H9 (cell line): ENCODE results near the gene SSBP3. TPM values are rescaled to one million over a fixed set of nuclear protein-coding genes. Genes with fewer than 3 reads are reported as not detected.

Experiments
- DNase-seq: peaks from one replicate; pipeline ENCODE4 v3.0.0-alpha.2; 2017
- H2AFZ ChIP-seq: one replicate; pipeline ENCODE4 v1.6.1; 2013; ENCODE audit warnings: mild to moderate bottlenecking, low read length, control low read depth, moderate library complexity
- H2AK5ac ChIP-seq: 2 replicates; pipeline ENCODE4 v1.6.1; 2013; ENCODE audit warnings: low read length, control low read depth, mixed read lengths; ENCODE audit not compliant: insufficient read length
- H2BK120ac ChIP-seq: one replicate; pipeline ENCODE4 v1.6.1; 2013; ENCODE audit warnings: low read depth, mild to moderate bottlenecking, low read length, control low read depth, inconsistent platforms; ENCODE audit not compliant: poor library complexity, severe bottlenecking
- H2BK12ac ChIP-seq: 2 replicates; pipeline ENCODE4 v1.6.1; 2013; ENCODE audit warnings: low read length, control low read depth, mixed read lengths, low read depth; ENCODE audit not compliant: insufficient read length
- H2BK15ac ChIP-seq: 2 replicates; pipeline ENCODE4 v1.6.1; 2013; ENCODE audit warnings: low read depth, low read length, control low read depth
- H2BK20ac ChIP-seq: one replicate; pipeline ENCODE4 v1.6.1; 2013; ENCODE audit warnings: low read depth, mild to moderate bottlenecking, low read length, control low read depth, inconsistent platforms; ENCODE audit not compliant: poor library complexity, severe bottlenecking
- H2BK5ac ChIP-seq: 2 replicates; pipeline ENCODE4 v1.6.1; 2013; ENCODE audit warnings: low read length, control low read depth, mixed read lengths; ENCODE audit not compliant: insufficient read length
- H3K14ac ChIP-seq: 2 replicates; pipeline ENCODE4 v1.6.1; 2013; ENCODE audit warnings: low read length, control low read depth; ENCODE audit not compliant: insufficient read depth
- H3K18ac ChIP-seq: 2 replicates; pipeline ENCODE4 v1.6.1; 2013; ENCODE audit warnings: low read depth, mild to moderate bottlenecking, mixed read lengths, low read length, control low read depth; ENCODE audit not compliant: insufficient read length
- H3K23ac ChIP-seq: 2 replicates; pipeline ENCODE4 v1.6.1; 2013; ENCODE audit warnings: low read length, control low read depth, mixed read lengths, low read depth; ENCODE audit not compliant: insufficient read length
- H3K23me2 ChIP-seq: 2 replicates; pipeline ENCODE4 v1.6.1; 2013; ENCODE audit warnings: low read depth, mild to moderate bottlenecking, mixed read lengths, low read length, control low read depth; ENCODE audit not compliant: insufficient read length, poor library complexity, severe bottlenecking
- H3K27ac ChIP-seq: 2 replicates; pipeline ENCODE4 v1.5.1; 2013; ENCODE audit warnings: low read length, control low read depth, mixed read lengths, low read depth; ENCODE audit not compliant: insufficient read length
- H3K27me3 ChIP-seq: 2 replicates; pipeline ENCODE4 v1.6.1; 2013; ENCODE audit warnings: low read length, control low read depth, inconsistent platforms; ENCODE audit not compliant: insufficient read depth
- H3K4ac ChIP-seq: 2 replicates; pipeline ENCODE4 v1.6.1; 2013; ENCODE audit warnings: low read depth, mild to moderate bottlenecking, control low read depth, inconsistent platforms, low read length, moderate library complexity
- H3K4me1 ChIP-seq: 2 replicates; pipeline ENCODE4 v1.6.1; 2013; ENCODE audit warnings: low read length, control low read depth, inconsistent platforms; ENCODE audit not compliant: insufficient read depth
- H3K4me2 ChIP-seq: 2 replicates; pipeline ENCODE4 v1.6.1; 2013; ENCODE audit warnings: low read length, control low read depth, mixed read lengths; ENCODE audit not compliant: insufficient read length, insufficient read depth
- H3K56ac ChIP-seq: 2 replicates; pipeline ENCODE4 v1.6.1; 2013; ENCODE audit warnings: low read depth, mild to moderate bottlenecking, mixed read lengths, low read length, control low read depth; ENCODE audit not compliant: insufficient read length
- H3K79me1 ChIP-seq: 2 replicates; pipeline ENCODE4 v1.6.1; 2013; ENCODE audit warnings: low read depth, mild to moderate bottlenecking, moderate library complexity, low read length, control low read depth, inconsistent platforms; ENCODE audit not compliant: insufficient read depth, poor library complexity, severe bottlenecking
- H3K79me2 ChIP-seq: 2 replicates; pipeline ENCODE4 v1.6.1; 2013; ENCODE audit warnings: low read length, control low read depth, inconsistent platforms; ENCODE audit not compliant: insufficient read depth
- H3K9ac ChIP-seq: 2 replicates; pipeline ENCODE4 v1.6.1; 2013; ENCODE audit warnings: low read length, control low read depth, mixed read lengths; ENCODE audit not compliant: insufficient read length; ENCODE audit errors: extremely low read depth
- H3K9me3 ChIP-seq: one replicate; pipeline ENCODE4 v1.6.1; 2013; ENCODE audit warnings: low read depth, low read length, inconsistent platforms; ENCODE audit not compliant: control insufficient read depth
- H3T11ph ChIP-seq: one replicate; pipeline ENCODE4 v1.6.1; 2013; ENCODE audit warnings: mild to moderate bottlenecking, low read length, control low read depth, inconsistent platforms
- H4K20me1 ChIP-seq: one replicate; pipeline ENCODE4 v1.6.1; 2013; ENCODE audit not compliant: control insufficient read depth, insufficient read length, insufficient read depth
- H4K5ac ChIP-seq: 2 replicates; pipeline ENCODE4 v1.6.1; 2013; ENCODE audit warnings: low read depth, mild to moderate bottlenecking, mixed read lengths, low read length, control low read depth; ENCODE audit not compliant: insufficient read length
- H4K8ac ChIP-seq: replicated peaks from 2 replicates; pipeline ENCODE4 v1.6.1; 2013; ENCODE audit warnings: low read length, control low read depth, mixed read lengths, low read depth; ENCODE audit not compliant: insufficient read length
- H4K91ac ChIP-seq: 2 replicates; pipeline ENCODE4 v1.6.1; 2013; ENCODE audit warnings: low read depth, mild to moderate bottlenecking, moderate library complexity, mixed read lengths, low read length, control low read depth; ENCODE audit not compliant: insufficient read length
- H3K27ac Mint-ChIP-seq, 3 experiments: 2 replicates in 2 of 3; 3 replicates in 1 of 3; pipeline ENCODE4 v1.8.0; 2020 to 2021; ENCODE audit warnings: mixed read lengths in 3 of 3, mild to moderate bottlenecking in 1 of 3, moderate library complexity in 1 of 3
- H3K27me3 Mint-ChIP-seq: 2 replicates; pipeline ENCODE4 v1.8.0; 2021; ENCODE audit warnings: low read depth, mild to moderate bottlenecking, moderate library complexity, mixed read lengths
- H3K36me3 Mint-ChIP-seq, 3 experiments: 2 replicates in 2 of 3; 3 replicates in 1 of 3; pipeline ENCODE4 v1.8.0; 2020 to 2021; ENCODE audit warnings: low read depth in 3 of 3, mixed read lengths in 3 of 3; ENCODE audit not compliant: insufficient read depth in 1 of 3
- H3K4me1 Mint-ChIP-seq, 2 experiments: 2 replicates each; pipeline ENCODE4 v1.8.0; 2020; ENCODE audit warnings: mixed read lengths in 2 of 2
- H3K4me3 Mint-ChIP-seq, 2 experiments: 2 replicates in 1 of 2; 3 replicates in 1 of 2; pipeline ENCODE4 v1.8.0; 2020 to 2021; ENCODE audit warnings: mild to moderate bottlenecking in 2 of 2, mixed read lengths in 2 of 2, moderate library complexity in 1 of 2
- H3K9me3 Mint-ChIP-seq, 2 experiments: 2 replicates in 1 of 2; 3 replicates in 1 of 2; pipeline ENCODE4 v1.8.0; 2020; ENCODE audit warnings: mild to moderate bottlenecking in 2 of 2, mixed read lengths in 2 of 2, moderate library complexity in 1 of 2
- CTCF ChIP-seq: fragments of 200-600 bp; sonication (generic); conservative IDR thresholded peaks from 3 replicates; pipeline ENCODE4 v1.8.0; 2021; ENCODE audit warnings: antibody characterized with exemption, mild to moderate bottlenecking
- WGBS: extraction: QIAGEN DNeasy Blood & Tissue Kit; methylation state at CpG from one replicate; pipeline ENCODE4 v1.1.7; 2013; ENCODE audit warnings: missing lambda C conversion rate, low lambda C conversion rate, mixed read lengths; ENCODE audit not compliant: insufficient read length; ENCODE audit errors: extremely low coverage; 5-methylcytosine and 5-hydroxymethylcytosine counted together
- total RNA-seq: library from RNA; stranded (reverse); gene quantifications from 2 replicates; pipeline ENCODE4 v1.2.1, GENCODE V29; 2021

SSBP3 gene
- total RNA-seq, 1 experiment from 2014 or later: 126 TPM

- Histone ChIP-seq H2BK12ac (no peak overlapping the region), H4K8ac (no peak overlapping the region), H2AK5ac (no peak overlapping the region), H3K27ac (no peak overlapping the region), H3K4ac (no peak overlapping the region), H3K4me1 (peaks cover 8% of the 10 kb centered on the region; the same call in 1 of the 2 replicates), H4K20me1 (peaks cover 2% of the 10 kb centered on the region), H2BK5ac (no peak overlapping the region), H3K23ac (no peak overlapping the region), H3K23me2 (no peaks in the 10 kb centered on the region), H2BK120ac (no peak overlapping the region), H3K9ac (no peak overlapping the region), H3K79me2 (no peaks in the 10 kb centered on the region), H3K56ac (no peak overlapping the region), H4K91ac (no peak overlapping the region), H4K5ac (no peak overlapping the region), H3K27me3 (no peaks in the 10 kb centered on the region; the same call in 1 of the 2 replicates), H3K9me3 (no peaks in the 10 kb centered on the region), H2AFZ (no peak overlapping the region), H3K14ac (no peak overlapping the region), H3K4me2 (no peak overlapping the region), H3K18ac (no peak overlapping the region), H3T11ph (no peak overlapping the region), H2BK15ac (no peak overlapping the region), H2BK20ac (no peak overlapping the region), H3K79me1 (no peaks in the 10 kb centered on the region)
- H3K4me1 Mint-ChIP-seq: peaks cover 41 to 54% of the 10 kb centered on the region in 2 experiments
- no peak for TF ChIP-seq CTCF
- DNase-seq: no peak
- no peaks in the 10 kb centered on the region for H3K36me3 Mint-ChIP-seq
- no peak overlapping the region for H3K27ac Mint-ChIP-seq
- H3K9me3 Mint-ChIP-seq: no peaks in the 10 kb centered on the region
- peaks cover 30% of the 10 kb centered on the region for H3K27me3 Mint-ChIP-seq
- H3K4me3 Mint-ChIP-seq: no peak overlapping the region
- no CpG with 5 or more reads among the region's 2 CpGs for WGBS
Measured at GRCh38 chr1:54413295-54413694, 7.1 kb upstream of the SSBP3 start.
